ENCODE data around the gene SORBS2. TPM values are rescaled to one million over a fixed set of nuclear protein-coding genes. Genes with fewer than 3 reads are reported as not detected.

Gene SORBS2
- total RNA-seq, 4 donors from 2014 or later: 45.3 to 135 (median 76.2) TPM

DNA sequence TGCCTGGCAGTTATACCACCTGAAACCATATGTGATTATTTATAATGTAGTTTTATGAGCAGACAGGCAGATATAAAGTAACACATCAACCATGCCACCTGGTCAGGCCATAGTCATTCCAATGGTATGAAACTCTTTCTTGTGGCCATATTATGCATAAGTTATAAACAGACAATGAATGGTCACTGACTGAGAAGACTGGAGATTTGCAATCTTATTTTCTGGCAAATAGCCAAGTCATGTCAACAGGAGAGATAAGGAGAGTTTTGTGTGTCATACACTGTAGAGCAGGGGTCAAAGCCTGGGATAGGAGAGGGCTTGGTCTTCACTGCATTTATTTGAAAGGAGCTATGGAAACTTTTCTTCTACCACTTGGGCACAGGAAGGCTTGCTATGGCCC is 29.5 kb downstream of the SORBS2 start:
- H3K36me3 ChIP-seq: no peaks in the 10 kb centered on the region
- no peaks in the 10 kb centered on the region for H3K27me3 ChIP-seq
- no peak overlapping the region for H3K27ac ChIP-seq
- no peaks in the 10 kb centered on the region for H3K9me3 ChIP-seq
- no peaks in the 10 kb centered on the region for H3K4me1 ChIP-seq
- no peak overlapping the region for H3K4me3 ChIP-seq
- DNase-seq (ENCODE audit: low spot score in 2 of 2): no peak
- no peak for TF ChIP-seq CTCF (IDR thresholded peaks at IDR 0.05)
- no peak for TF ChIP-seq EP300 (IDR thresholded peaks at IDR 0.05)
- TF ChIP-seq POLR2A (IDR thresholded peaks at IDR 0.05): no peak

DNA sequence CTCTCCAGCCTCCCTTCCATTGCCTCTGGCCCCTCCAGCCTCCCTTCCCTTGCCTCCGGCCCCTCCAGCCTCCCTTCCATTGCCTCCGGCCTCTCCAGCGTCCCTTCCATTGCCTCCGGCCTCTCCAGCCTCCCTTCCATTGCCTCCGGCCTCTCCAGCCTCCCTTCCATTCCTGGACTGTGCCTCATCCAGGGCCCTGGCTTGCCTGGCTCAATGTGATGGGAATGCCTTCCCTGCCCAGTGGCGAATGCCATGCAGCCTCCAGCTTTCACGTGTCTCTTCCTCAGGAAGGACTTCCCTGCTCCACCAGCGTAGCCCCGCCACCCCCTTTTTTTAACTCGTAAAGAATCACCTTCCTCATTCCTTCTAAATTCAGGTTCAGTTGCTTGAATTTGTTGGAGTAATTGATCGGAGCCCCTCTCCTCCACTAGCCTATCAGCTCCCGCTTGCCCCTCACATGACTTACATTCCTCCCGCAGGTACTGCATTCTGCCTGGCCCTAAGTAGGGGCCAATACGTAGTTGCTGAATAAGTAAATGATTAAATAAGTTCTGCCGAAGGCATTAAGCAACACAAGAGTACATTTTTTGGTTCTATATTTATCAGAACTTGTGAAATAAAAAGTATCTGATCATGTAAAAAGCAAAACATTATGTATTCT is 30.3 kb downstream of the SORBS2 start:
- Histone ChIP-seq H3K36me3 (no peaks in the 10 kb centered on the region), H3K27ac (no peak overlapping the region), H3K4me1 (no peaks in the 10 kb centered on the region), H3K27me3 (no peaks in the 10 kb centered on the region), H3K4me3 (no peak overlapping the region), H3K9me3 (no peaks in the 10 kb centered on the region)
- DNase-seq (ENCODE audit: low spot score in 2 of 2): no peak
- 85 to 86% methylated on average over 14 of the region's 15 CpGs for WGBS, 2 donors
- no peak for TF ChIP-seq CTCF (IDR thresholded peaks at IDR 0.05)
- no peak for TF ChIP-seq EP300 (IDR thresholded peaks at IDR 0.05)
- TF ChIP-seq POLR2A (IDR thresholded peaks at IDR 0.05): no peak

DNA sequence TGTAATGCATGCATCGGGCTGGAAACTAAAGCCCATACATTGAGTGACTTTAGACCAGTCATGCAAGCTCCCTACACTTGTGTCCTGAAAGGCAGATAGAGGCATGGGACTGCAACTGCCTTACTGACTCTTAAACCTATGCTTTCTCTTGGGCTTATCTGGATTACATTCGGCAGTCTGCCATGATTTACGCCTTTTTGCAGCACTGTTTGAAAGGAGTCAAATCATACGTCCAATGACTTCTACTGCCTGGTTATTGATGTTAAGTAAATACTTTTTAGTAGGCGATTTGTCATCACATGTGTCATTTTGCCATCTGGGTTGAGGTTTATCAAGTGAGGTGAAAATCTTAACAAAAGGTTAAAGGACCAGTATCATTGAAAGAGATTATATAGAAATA is 31.5 kb downstream of the SORBS2 start:
- H3K27me3 ChIP-seq: no peaks in the 10 kb centered on the region
- no peaks in the 10 kb centered on the region for H3K9me3 ChIP-seq
- no peaks in the 10 kb centered on the region for H3K36me3 ChIP-seq
- no peak overlapping the region for H3K27ac ChIP-seq
- DNase-seq (ENCODE audit: low spot score in 2 of 2): no peak
- no peak for TF ChIP-seq CTCF (IDR thresholded peaks at IDR 0.05)
- no peak for TF ChIP-seq POLR2A (IDR thresholded peaks at IDR 0.05)
- TF ChIP-seq EP300 (IDR thresholded peaks at IDR 0.05): no peak
- WGBS, 2 donors: 89 to 99% methylated on average over 5 of the region's 5 CpGs
- H3K4me3 ChIP-seq: no peak overlapping the region
- H3K4me1 ChIP-seq: peaks cover 0 to 8% (median 0%) of the 10 kb centered on the region in 4 donors

DNA sequence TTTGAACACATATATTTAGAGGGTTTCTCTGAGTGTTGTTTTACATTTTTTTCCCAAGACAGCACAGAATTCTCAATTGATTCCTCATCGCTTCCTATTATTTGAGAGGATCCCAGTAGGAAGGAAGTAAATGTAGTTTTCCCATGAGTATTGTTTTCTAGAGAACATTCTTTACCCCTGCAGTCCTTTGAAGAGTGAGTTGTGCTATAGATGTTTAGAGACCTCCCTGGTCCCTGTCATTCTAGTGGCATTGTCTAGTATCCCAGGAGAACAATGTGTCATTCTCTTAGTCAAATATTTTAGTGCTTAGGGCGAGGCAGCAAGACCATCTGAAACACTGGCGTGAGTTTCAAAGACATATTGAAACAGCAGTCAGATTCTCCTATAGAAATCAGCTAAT is 32.5 kb downstream of the SORBS2 start:
- no peak for DNase-seq (ENCODE audit: low spot score in 2 of 2)
- WGBS, 2 donors: 79% methylated on average over 3 of the region's 3 CpGs

More for the DNA sequence above, 32.5 kb downstream of the SORBS2 start:
- Histone ChIP-seq H3K4me1 (peaks cover 0 to 17% (median 3%) of the 10 kb centered on the region in 4 donors), H3K4me3 (no peak overlapping the region), H3K9me3 (no peaks in the 10 kb centered on the region), H3K36me3 (no peaks in the 10 kb centered on the region), H3K27me3 (no peaks in the 10 kb centered on the region), H3K27ac (no peak overlapping the region)
- TF ChIP-seq CTCF (IDR thresholded peaks at IDR 0.05): no peak
- no peak for TF ChIP-seq EP300 (IDR thresholded peaks at IDR 0.05)
- TF ChIP-seq POLR2A (IDR thresholded peaks at IDR 0.05): no peak

Data from tibial nerve (tissue), 4 donors.